Liver (tissue), 9 donors: ENCODE data around the gene SLIT1. TPM values are rescaled to one million over a fixed set of nuclear protein-coding genes. Genes with fewer than 3 reads are reported as not detected.

Experiments
- DNase-seq: peaks from one replicate; pipeline ENCODE4 v3.0.0-alpha.2; 2017; ENCODE audit warnings: low spot score
- H3K27ac ChIP-seq, 2 donors: one replicate each; pipeline ENCODE4 v1.7.0; 2013; ENCODE audit warnings: inconsistent platforms in 2 of 2, low read length in 2 of 2, control low read depth in 1 of 2, low read depth in 1 of 2, mild to moderate bottlenecking in 1 of 2
- H3K27me3 ChIP-seq, 4 donors: one replicate each; pipeline versions ENCODE4 v1.6.1 to v1.7.0; 2013; ENCODE audit warnings: low read length in 3 of 4, inconsistent platforms in 1 of 4, mild to moderate bottlenecking in 1 of 4, moderate library complexity in 1 of 4; ENCODE audit not compliant: control insufficient read depth in 4 of 4, insufficient read depth in 4 of 4
- H3K36me3 ChIP-seq, 4 donors: one replicate each; pipeline versions ENCODE4 v1.6.1 to v1.7.0; 2013; ENCODE audit warnings: low read length in 3 of 4, mild to moderate bottlenecking in 3 of 4, low read depth in 1 of 4, moderate library complexity in 1 of 4; ENCODE audit not compliant: control insufficient read depth in 4 of 4, insufficient read depth in 3 of 4
- H3K4me1 ChIP-seq, 4 donors: one replicate each; pipeline versions ENCODE4 v1.6.1 to v1.7.0; 2013; ENCODE audit warnings: low read length in 3 of 4, mild to moderate bottlenecking in 3 of 4, moderate library complexity in 1 of 4; ENCODE audit not compliant: control insufficient read depth in 4 of 4, insufficient read depth in 4 of 4
- H3K4me3 ChIP-seq, 3 donors: one replicate each; pipeline versions ENCODE4 v1.6.1 to v1.7.0; 2013; ENCODE audit warnings: low read length in 3 of 3, control low read depth in 1 of 3, low read depth in 1 of 3, mild to moderate bottlenecking in 1 of 3
- H3K9ac ChIP-seq, 2 donors: one replicate each; pipeline ENCODE4 v1.7.0; 2013; ENCODE audit warnings: low read length in 2 of 2, mild to moderate bottlenecking in 2 of 2, moderate library complexity in 2 of 2, control low read depth in 1 of 2, low read depth in 1 of 2
- H3K9me3 ChIP-seq, 4 donors: one replicate each; pipeline versions ENCODE4 v1.6.1 to v1.7.0; 2013; ENCODE audit warnings: low read length in 3 of 4; ENCODE audit not compliant: control insufficient read depth in 4 of 4
- ATF3 ChIP-seq: IDR thresholded peaks from 2 replicates; pipeline ENCODE4 v1.6.1; 2016; ENCODE audit warnings: antibody characterized with exemption
- EGR1 ChIP-seq, 2 donors: IDR thresholded peaks; 2 replicates each; pipeline ENCODE4 v1.6.1; 2016 to 2018; ENCODE audit warnings: antibody characterized with exemption in 2 of 2, low read depth in 2 of 2
- FOXA1 ChIP-seq: IDR thresholded peaks from 2 replicates; pipeline ENCODE4 v1.6.1; 2016; ENCODE audit warnings: antibody characterized with exemption
- FOXA2 ChIP-seq: IDR thresholded peaks from 2 replicates; pipeline ENCODE4 v1.6.1; 2016; ENCODE audit warnings: antibody characterized with exemption
- GABPA ChIP-seq, 2 donors: IDR thresholded peaks in 1 of 2; conservative IDR thresholded peaks in 1 of 2; 2 replicates each; pipeline ENCODE4 v1.6.1; 2016; ENCODE audit warnings: antibody characterized with exemption in 2 of 2, mild to moderate bottlenecking in 1 of 2, moderate library complexity in 1 of 2
- HNF4A ChIP-seq, 2 donors: conservative IDR thresholded peaks; 2 replicates each; pipeline ENCODE4 v1.6.1; 2016; ENCODE audit warnings: antibody characterized with exemption in 2 of 2, mild to moderate bottlenecking in 2 of 2
- HNF4G ChIP-seq: IDR thresholded peaks from 2 replicates; pipeline ENCODE4 v1.6.1; 2016; ENCODE audit warnings: antibody characterized with exemption
- JUND ChIP-seq, 2 donors: IDR thresholded peaks; 2 replicates each; pipeline ENCODE4 v1.6.1; 2016; ENCODE audit warnings: antibody characterized with exemption in 2 of 2
- NR2F2 ChIP-seq: IDR thresholded peaks from 2 replicates; pipeline ENCODE4 v1.6.1; 2016; ENCODE audit warnings: antibody characterized with exemption
- RAD21 ChIP-seq, 2 donors: IDR thresholded peaks; 2 replicates each; pipeline ENCODE4 v1.6.1; 2016; ENCODE audit warnings: antibody characterized with exemption in 2 of 2, mild to moderate bottlenecking in 2 of 2
- REST ChIP-seq: IDR thresholded peaks from 2 replicates; pipeline ENCODE4 v1.6.1; 2016; ENCODE audit warnings: antibody characterized with exemption, mild to moderate bottlenecking
- RXRA ChIP-seq, 2 donors: IDR thresholded peaks; 2 replicates each; pipeline ENCODE4 v1.6.1; 2017 to 2018; ENCODE audit warnings: antibody characterized with exemption in 2 of 2, mild to moderate bottlenecking in 1 of 2
- SP1 ChIP-seq: IDR thresholded peaks from 2 replicates; pipeline ENCODE4 v1.6.1; 2018; ENCODE audit warnings: antibody characterized with exemption, mild to moderate bottlenecking
- TAF1 ChIP-seq: conservative IDR thresholded peaks from 2 replicates; pipeline ENCODE4 v1.6.1; 2016; ENCODE audit warnings: antibody characterized with exemption, mild to moderate bottlenecking
- YY1 ChIP-seq: IDR thresholded peaks from 2 replicates; pipeline ENCODE4 v1.6.1; 2016; ENCODE audit warnings: antibody characterized with exemption, mild to moderate bottlenecking
- polyA plus RNA-seq, 2 donors: library from polyadenylated mRNA; stranded (reverse) in 1 of 2; unstranded in 1 of 2; fragments of 200-250 nt in 1 of 2; fragments of >200 nt in 1 of 2; fragmentation: Nextera tagmentation in 1 of 2; extraction: Ambion mirVana in 1 of 2; gene quantifications; one replicate each; pipeline versions ENCODE4 v1.2.1 to v1.2.3, GENCODE V29; 2013 to 2015
- total RNA-seq, 2 donors: library from RNA; depleted of rRNA; stranded (reverse); fragments of >200 nt; gene quantifications; one replicate each; pipeline ENCODE4 v1.2.3, GENCODE V29; 2014
- TF ChIP-seq, protein P1 (sequence below): fragments of 150-350 bp; IDR thresholded peaks from 2 replicates; pipeline ENCODE4 v1.5.1; 2017; ENCODE audit warnings: improper control_type of control experiment, low read depth, low read length; ENCODE audit not compliant: missing input control
- TF ChIP-seq, protein P2 (sequence below): IDR thresholded peaks from 2 replicates; pipeline ENCODE4 v1.6.1; 2016; ENCODE audit warnings: antibody characterized with exemption
- TF ChIP-seq, protein P3 (sequence below): IDR thresholded peaks from 2 replicates; pipeline ENCODE4 v1.6.1; 2016; ENCODE audit warnings: antibody characterized with exemption
- donor health status: healthy.
- donor health status: healthy.
- donor health status: healthy.
- donor health status: healthy.
- donor health status: healthy.

SLIT1 gene
- total and polyA plus RNA-seq, 4 donors: under 0.01 to 0.14 (median 0.06) TPM

- DNase-seq: no peak
- H3K9ac ChIP-seq: no peak overlapping the region
- TF ChIP-seq FOXA1 (no peak), SP1 (no peak), HNF4A (conservative IDR thresholded peaks at IDR 0.05) (no peak), GABPA (IDR thresholded peaks at IDR 0.05 in 1 of 2, conservative IDR thresholded peaks at IDR 0.05 in 1 of 2) (no peak), RAD21 (IDR thresholded peaks at IDR 0.05) (no peak), HNF4G (no peak), YY1 (no peak), TAF1 (no peak), EGR1 (IDR thresholded peaks at IDR 0.05; ENCODE audit: low read depth in 2 of 2) (no peak), RXRA (IDR thresholded peaks at IDR 0.05) (no peak), FOXA2 (no peak), REST (no peak), ATF3 (no peak), NR2F2 (no peak), JUND (IDR thresholded peaks at IDR 0.05) (no peak)
- TF ChIP-seq, protein P1, sequence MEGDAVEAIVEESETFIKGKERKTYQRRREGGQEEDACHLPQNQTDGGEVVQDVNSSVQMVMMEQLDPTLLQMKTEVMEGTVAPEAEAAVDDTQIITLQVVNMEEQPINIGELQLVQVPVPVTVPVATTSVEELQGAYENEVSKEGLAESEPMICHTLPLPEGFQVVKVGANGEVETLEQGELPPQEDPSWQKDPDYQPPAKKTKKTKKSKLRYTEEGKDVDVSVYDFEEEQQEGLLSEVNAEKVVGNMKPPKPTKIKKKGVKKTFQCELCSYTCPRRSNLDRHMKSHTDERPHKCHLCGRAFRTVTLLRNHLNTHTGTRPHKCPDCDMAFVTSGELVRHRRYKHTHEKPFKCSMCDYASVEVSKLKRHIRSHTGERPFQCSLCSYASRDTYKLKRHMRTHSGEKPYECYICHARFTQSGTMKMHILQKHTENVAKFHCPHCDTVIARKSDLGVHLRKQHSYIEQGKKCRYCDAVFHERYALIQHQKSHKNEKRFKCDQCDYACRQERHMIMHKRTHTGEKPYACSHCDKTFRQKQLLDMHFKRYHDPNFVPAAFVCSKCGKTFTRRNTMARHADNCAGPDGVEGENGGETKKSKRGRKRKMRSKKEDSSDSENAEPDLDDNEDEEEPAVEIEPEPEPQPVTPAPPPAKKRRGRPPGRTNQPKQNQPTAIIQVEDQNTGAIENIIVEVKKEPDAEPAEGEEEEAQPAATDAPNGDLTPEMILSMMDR: no peak
- TF ChIP-seq, protein P2, sequence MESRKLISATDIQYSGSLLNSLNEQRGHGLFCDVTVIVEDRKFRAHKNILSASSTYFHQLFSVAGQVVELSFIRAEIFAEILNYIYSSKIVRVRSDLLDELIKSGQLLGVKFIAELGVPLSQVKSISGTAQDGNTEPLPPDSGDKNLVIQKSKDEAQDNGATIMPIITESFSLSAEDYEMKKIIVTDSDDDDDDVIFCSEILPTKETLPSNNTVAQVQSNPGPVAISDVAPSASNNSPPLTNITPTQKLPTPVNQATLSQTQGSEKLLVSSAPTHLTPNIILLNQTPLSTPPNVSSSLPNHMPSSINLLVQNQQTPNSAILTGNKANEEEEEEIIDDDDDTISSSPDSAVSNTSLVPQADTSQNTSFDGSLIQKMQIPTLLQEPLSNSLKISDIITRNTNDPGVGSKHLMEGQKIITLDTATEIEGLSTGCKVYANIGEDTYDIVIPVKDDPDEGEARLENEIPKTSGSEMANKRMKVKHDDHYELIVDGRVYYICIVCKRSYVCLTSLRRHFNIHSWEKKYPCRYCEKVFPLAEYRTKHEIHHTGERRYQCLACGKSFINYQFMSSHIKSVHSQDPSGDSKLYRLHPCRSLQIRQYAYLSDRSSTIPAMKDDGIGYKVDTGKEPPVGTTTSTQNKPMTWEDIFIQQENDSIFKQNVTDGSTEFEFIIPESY: no peak
- TF ChIP-seq, protein P3, sequence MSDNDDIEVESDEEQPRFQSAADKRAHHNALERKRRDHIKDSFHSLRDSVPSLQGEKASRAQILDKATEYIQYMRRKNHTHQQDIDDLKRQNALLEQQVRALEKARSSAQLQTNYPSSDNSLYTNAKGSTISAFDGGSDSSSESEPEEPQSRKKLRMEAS: no peak
Measured at GRCh38 chr10:96967847-96968246, 217.9 kb downstream of the SLIT1 start.

More at GRCh38 chr10:96967847-96968246, 217.9 kb downstream of the SLIT1 start:
- Histone ChIP-seq H3K27me3 (no peaks in the 10 kb centered on the region), H3K9me3 (no peaks in the 10 kb centered on the region), H3K27ac (no peak overlapping the region), H3K36me3 (no peaks in the 10 kb centered on the region), H3K4me3 (no peak overlapping the region), H3K4me1 (peaks cover 7 to 28% (median 22%) of the 10 kb centered on the region in 4 donors)
